GM18907 (cell line): ENCODE results near the gene LMOD2.

Experiments
- ATAC-seq: cut with Tn5 transposase; IDR thresholded peaks from one replicate; pipeline ENCODE4 v1.9.1; 2021; ENCODE audit warnings: mild to moderate bottlenecking, moderate library complexity; ENCODE audit not compliant: unreplicated experiment

LMOD2 gene

DNA sequence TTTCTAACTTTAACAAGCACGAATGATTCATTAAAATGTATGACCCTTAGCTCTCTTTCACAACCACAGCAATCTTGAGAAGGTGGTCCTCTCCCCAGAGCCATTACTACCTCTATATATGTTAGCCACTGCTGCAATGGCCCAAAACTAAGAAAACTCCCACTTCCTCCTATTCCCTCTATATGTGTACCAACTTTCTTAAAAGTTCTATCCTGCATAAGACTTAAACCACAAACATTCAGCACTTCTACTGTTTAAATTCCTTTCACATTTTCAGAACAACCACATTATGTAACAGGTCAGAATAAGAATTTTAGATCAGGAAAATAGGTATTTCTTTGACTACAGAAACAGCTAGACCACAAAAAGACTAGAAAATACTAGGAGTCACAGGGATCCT lies 57.0 kb downstream of the LMOD2 start:
- no peak for ATAC-seq
